Neural cell (in vitro differentiated cells): Measurements from ENCODE around the gene CKAP5. TPM values are rescaled to one million over a fixed set of nuclear protein-coding genes. Genes with fewer than 3 reads are reported as not detected.

Experiments
- H2AFZ ChIP-seq: fragments of 200-600, 300-800 bp; sonication (generic), shearing (Covaris generic); 2 replicates; pipeline ENCODE4 v1.6.0; 2014; ENCODE audit warnings: low read depth, mild to moderate bottlenecking, antibody characterized with exemption, low read length, moderate library complexity
- H3F3A ChIP-seq: fragments of 200-600 bp; shearing (Covaris generic); 2 replicates; pipeline ENCODE4 v1.6.1; 2016; ENCODE audit warnings: mild to moderate bottlenecking, moderate library complexity, mixed read lengths, antibody characterized with exemption, low read length; ENCODE audit not compliant: insufficient read depth, poor library complexity, severe bottlenecking
- H3K27ac ChIP-seq: fragments of 200-600, 300-800 bp; sonication (generic), shearing (Covaris generic); 2 replicates; pipeline ENCODE4 v1.5.1; 2014; ENCODE audit warnings: mild to moderate bottlenecking, low read length, moderate library complexity
- H3K27me3 ChIP-seq: fragments of 300-800, 200-600 bp; sonication (generic), shearing (Covaris generic); 2 replicates; pipeline ENCODE4 v1.6.0; 2014; ENCODE audit warnings: mild to moderate bottlenecking, low read depth, low read length, moderate library complexity; ENCODE audit not compliant: insufficient read depth
- H3K36me3 ChIP-seq: fragments of 300-800, 200-600 bp; sonication (generic), shearing (Covaris generic); 2 replicates; pipeline ENCODE4 v1.5.1; 2014; ENCODE audit warnings: mild to moderate bottlenecking, antibody characterized with exemption, low read length, moderate library complexity; ENCODE audit not compliant: insufficient read depth
- H3K4me2 ChIP-seq: fragments of 300-800, 200-600 bp; sonication (generic), shearing (Covaris generic); 2 replicates; pipeline ENCODE4 v1.6.0; 2014; ENCODE audit warnings: mild to moderate bottlenecking, low read length
- H3K4me3 ChIP-seq: fragments of 300-800, 200-600 bp; sonication (generic), shearing (Covaris generic); 2 replicates; pipeline ENCODE4 v1.5.1; 2014; ENCODE audit warnings: mild to moderate bottlenecking, low read length, moderate library complexity
- H3K79me2 ChIP-seq: fragments of 200-600 bp; shearing (Covaris generic); replicated peaks from 2 replicates; pipeline ENCODE4 v1.6.0; 2014; ENCODE audit warnings: mild to moderate bottlenecking, low read length, moderate library complexity; ENCODE audit not compliant: insufficient read depth
- H3K9ac ChIP-seq: fragments of 300-800, 200-600 bp; sonication (generic), shearing (Covaris generic); 2 replicates; pipeline ENCODE4 v1.6.1; 2016; ENCODE audit warnings: mild to moderate bottlenecking, low read length, mixed read lengths
- H3K9me2 ChIP-seq: fragments of 200-600 bp; shearing (Covaris generic); 2 replicates; pipeline ENCODE4 v1.6.1; 2016; ENCODE audit warnings: mild to moderate bottlenecking, low read length, mixed read lengths; ENCODE audit not compliant: insufficient read depth
- H3K9me3 ChIP-seq: fragments of 200-600, 300-800 bp; sonication (generic), shearing (Covaris generic); 2 replicates; pipeline ENCODE4 v1.6.1; 2016; ENCODE audit warnings: mild to moderate bottlenecking, mixed run types, low read length, moderate library complexity, mixed read lengths
- H4K20me1 ChIP-seq: fragments of 200-600 bp; shearing (Covaris generic); 2 replicates; pipeline ENCODE4 v1.6.1; 2016; ENCODE audit warnings: mild to moderate bottlenecking, mixed run types; ENCODE audit not compliant: insufficient read depth
- EP300 ChIP-seq: fragments of 450-650 bp; conservative IDR thresholded peaks from 2 replicates; pipeline ENCODE4 v1.6.1; 2014; ENCODE audit warnings: antibody characterized with exemption, mild to moderate bottlenecking, moderate library complexity; ENCODE audit not compliant: poor library complexity, severe bottlenecking
- EZH2 ChIP-seq: fragments of 200-600, 300-800 bp; shearing (Covaris generic), sonication (generic); IDR thresholded peaks from 2 replicates; pipeline ENCODE4 v1.6.1; 2014; ENCODE audit warnings: antibody characterized with exemption, low read length, borderline replicate concordance, mild to moderate bottlenecking; ENCODE audit not compliant: insufficient read depth, poor library complexity, severe bottlenecking
- MXI1 ChIP-seq: fragments of 450-650 bp; conservative IDR thresholded peaks from 2 replicates; pipeline ENCODE4 v1.6.1; 2014; ENCODE audit warnings: antibody characterized with exemption, mild to moderate bottlenecking; ENCODE audit not compliant: poor library complexity, severe bottlenecking
- POLR2AphosphoS5 ChIP-seq: IDR thresholded peaks from 2 replicates; pipeline ENCODE4 v1.6.1; 2012
- RAD21 ChIP-seq: fragments of 450-650 bp; conservative IDR thresholded peaks from 2 replicates; pipeline ENCODE4 v1.6.1; 2014; ENCODE audit warnings: antibody characterized with exemption, mild to moderate bottlenecking, moderate library complexity
- SMC3 ChIP-seq: fragments of 450-650 bp; conservative IDR thresholded peaks from 2 replicates; pipeline ENCODE4 v1.6.1; 2014; ENCODE audit warnings: antibody characterized with exemption, mild to moderate bottlenecking, moderate library complexity; ENCODE audit not compliant: poor library complexity
- TAF1 ChIP-seq: IDR thresholded peaks from 2 replicates; pipeline ENCODE4 v1.6.1; 2012; ENCODE audit warnings: low read depth
- polyA plus RNA-seq: library from polyadenylated mRNA; depleted of rRNA; stranded (reverse); fragments of >200 nt; gene quantifications from 2 replicates; pipeline ENCODE4 v1.2.3, GENCODE V29; 2014
- TF ChIP-seq, protein P1 (sequence below): IDR thresholded peaks from 2 replicates; pipeline ENCODE4 v1.6.1; 2012; ENCODE audit warnings: borderline replicate concordance
- TF ChIP-seq, protein P2 (sequence below): fragments of 450-650 bp; IDR thresholded peaks from 2 replicates; pipeline ENCODE4 v1.5.1; 2014; ENCODE audit warnings: antibody characterized with exemption, mild to moderate bottlenecking, moderate library complexity; ENCODE audit not compliant: poor library complexity, severe bottlenecking

The CKAP5 gene
- polyA plus RNA-seq, 1 donor from 2014 or later, result 90.3 TPM

DNA sequence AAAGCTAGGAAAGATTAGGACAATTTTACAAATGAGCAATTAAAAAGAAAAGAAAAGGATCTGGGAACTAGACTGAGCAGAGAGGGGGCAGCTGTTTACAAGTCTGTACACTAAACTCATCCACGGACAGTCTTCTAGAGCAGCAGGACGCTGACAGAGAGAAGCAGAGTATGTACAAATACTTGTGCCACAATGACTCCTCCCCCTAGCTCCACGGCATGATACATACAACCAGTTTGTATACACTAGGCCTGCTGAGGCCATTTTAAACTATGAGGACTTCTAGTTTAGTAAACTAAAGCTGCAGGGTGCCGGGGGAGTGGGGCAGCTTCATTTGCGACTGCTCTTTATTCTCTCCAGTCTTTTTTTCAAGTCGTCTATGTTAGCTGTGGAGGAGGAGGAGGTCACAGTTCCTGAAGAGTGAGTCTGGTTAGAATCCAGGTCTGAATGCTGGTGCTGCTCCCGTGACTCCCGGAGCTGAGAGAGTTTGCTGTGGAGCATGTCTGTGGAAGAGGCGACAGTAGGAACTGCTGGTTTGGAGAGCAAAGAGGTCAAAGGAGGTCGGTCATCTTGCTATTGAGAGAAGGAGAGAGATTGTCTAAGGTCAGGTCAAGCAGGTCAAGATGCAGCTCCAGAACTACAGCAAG lies 102.3 kb downstream of the CKAP5 start:
- no peak overlapping the region for H3K9ac ChIP-seq
- H3K79me2 ChIP-seq, result no peaks in the 10 kb centered on the region
- no peak overlapping the region for H3K27ac ChIP-seq
- H4K20me1 ChIP-seq, result no peaks in the 10 kb centered on the region
- no peaks in the 10 kb centered on the region for H3K27me3 ChIP-seq
- H3K36me3 ChIP-seq, result no peaks in the 10 kb centered on the region
- H3K4me3 ChIP-seq, result no peak overlapping the region
- H3F3A ChIP-seq, result no peaks in the 10 kb centered on the region
- no peaks in the 10 kb centered on the region for H3K9me2 ChIP-seq
- no peak overlapping the region for H3K4me2 ChIP-seq
- H2AFZ ChIP-seq, result no peak overlapping the region
- TF ChIP-seq EZH2, result no peak
- no peak for TF ChIP-seq MXI1
- TF ChIP-seq EP300, result no peak
- TF ChIP-seq, protein P1, sequence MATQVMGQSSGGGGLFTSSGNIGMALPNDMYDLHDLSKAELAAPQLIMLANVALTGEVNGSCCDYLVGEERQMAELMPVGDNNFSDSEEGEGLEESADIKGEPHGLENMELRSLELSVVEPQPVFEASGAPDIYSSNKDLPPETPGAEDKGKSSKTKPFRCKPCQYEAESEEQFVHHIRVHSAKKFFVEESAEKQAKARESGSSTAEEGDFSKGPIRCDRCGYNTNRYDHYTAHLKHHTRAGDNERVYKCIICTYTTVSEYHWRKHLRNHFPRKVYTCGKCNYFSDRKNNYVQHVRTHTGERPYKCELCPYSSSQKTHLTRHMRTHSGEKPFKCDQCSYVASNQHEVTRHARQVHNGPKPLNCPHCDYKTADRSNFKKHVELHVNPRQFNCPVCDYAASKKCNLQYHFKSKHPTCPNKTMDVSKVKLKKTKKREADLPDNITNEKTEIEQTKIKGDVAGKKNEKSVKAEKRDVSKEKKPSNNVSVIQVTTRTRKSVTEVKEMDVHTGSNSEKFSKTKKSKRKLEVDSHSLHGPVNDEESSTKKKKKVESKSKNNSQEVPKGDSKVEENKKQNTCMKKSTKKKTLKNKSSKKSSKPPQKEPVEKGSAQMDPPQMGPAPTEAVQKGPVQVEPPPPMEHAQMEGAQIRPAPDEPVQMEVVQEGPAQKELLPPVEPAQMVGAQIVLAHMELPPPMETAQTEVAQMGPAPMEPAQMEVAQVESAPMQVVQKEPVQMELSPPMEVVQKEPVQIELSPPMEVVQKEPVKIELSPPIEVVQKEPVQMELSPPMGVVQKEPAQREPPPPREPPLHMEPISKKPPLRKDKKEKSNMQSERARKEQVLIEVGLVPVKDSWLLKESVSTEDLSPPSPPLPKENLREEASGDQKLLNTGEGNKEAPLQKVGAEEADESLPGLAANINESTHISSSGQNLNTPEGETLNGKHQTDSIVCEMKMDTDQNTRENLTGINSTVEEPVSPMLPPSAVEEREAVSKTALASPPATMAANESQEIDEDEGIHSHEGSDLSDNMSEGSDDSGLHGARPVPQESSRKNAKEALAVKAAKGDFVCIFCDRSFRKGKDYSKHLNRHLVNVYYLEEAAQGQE, result no peak
- no peak for TF ChIP-seq RAD21
- TF ChIP-seq POLR2AphosphoS5, result no peak
- no peak for TF ChIP-seq TAF1
- no peak for TF ChIP-seq SMC3
- TF ChIP-seq, protein P2, sequence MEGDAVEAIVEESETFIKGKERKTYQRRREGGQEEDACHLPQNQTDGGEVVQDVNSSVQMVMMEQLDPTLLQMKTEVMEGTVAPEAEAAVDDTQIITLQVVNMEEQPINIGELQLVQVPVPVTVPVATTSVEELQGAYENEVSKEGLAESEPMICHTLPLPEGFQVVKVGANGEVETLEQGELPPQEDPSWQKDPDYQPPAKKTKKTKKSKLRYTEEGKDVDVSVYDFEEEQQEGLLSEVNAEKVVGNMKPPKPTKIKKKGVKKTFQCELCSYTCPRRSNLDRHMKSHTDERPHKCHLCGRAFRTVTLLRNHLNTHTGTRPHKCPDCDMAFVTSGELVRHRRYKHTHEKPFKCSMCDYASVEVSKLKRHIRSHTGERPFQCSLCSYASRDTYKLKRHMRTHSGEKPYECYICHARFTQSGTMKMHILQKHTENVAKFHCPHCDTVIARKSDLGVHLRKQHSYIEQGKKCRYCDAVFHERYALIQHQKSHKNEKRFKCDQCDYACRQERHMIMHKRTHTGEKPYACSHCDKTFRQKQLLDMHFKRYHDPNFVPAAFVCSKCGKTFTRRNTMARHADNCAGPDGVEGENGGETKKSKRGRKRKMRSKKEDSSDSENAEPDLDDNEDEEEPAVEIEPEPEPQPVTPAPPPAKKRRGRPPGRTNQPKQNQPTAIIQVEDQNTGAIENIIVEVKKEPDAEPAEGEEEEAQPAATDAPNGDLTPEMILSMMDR, result no peak
- H3K9me3 ChIP-seq, result no peaks in the 10 kb centered on the region

DNA sequence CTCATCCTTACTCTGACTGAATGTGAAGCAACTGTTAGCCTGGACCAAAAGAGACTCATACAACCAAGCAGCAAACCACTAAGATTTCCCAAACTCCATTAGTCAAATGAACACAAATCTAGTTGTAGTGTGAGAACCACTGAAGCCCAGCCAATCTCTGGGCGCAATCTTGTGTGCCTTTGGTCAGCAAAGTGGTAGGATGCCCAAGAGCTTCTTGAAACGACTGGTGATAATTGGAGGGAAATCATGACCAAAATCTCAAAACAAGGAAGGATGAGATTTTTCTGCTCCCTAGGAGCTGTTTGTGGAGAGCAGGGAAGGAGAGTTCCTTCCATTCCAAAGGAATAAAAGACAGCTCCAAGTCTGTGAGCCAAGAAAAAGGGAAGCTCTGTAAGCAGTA lies 103.0 kb downstream of the CKAP5 start:
- Histone ChIP-seq H4K20me1 (no peaks in the 10 kb centered on the region), H3K36me3 (no peaks in the 10 kb centered on the region)

More for the DNA sequence above, 103.0 kb downstream of the CKAP5 start:
- Histone ChIP-seq H3F3A (no peaks in the 10 kb centered on the region), H3K4me3 (no peak overlapping the region), H3K79me2 (no peaks in the 10 kb centered on the region), H3K4me2 (no peak overlapping the region), H3K27me3 (no peaks in the 10 kb centered on the region), H3K9me2 (no peaks in the 10 kb centered on the region), H3K27ac (no peak overlapping the region), H3K9me3 (no peaks in the 10 kb centered on the region), H3K9ac (no peak overlapping the region), H2AFZ (no peak overlapping the region)
- no peak for TF ChIP-seq RAD21
- TF ChIP-seq TAF1, result no peak
- no peak for TF ChIP-seq MXI1
- TF ChIP-seq, protein P2, result no peak
- no peak for TF ChIP-seq EP300
- TF ChIP-seq, protein P1, result no peak
- no peak for TF ChIP-seq EZH2
- no peak for TF ChIP-seq POLR2AphosphoS5
- TF ChIP-seq SMC3, result no peak
